Mesendoderm (in vitro differentiated cells): ENCODE measurements around the gene ADGRA1.
"Not testable (repeated sequence)": the region's sequence is repeated elsewhere in the genome, so short reads cannot be mapped to it uniquely, and the experiment has no call there.

ENCODE experiments used
- DNase-seq: peaks from one replicate; pipeline ENCODE4 v3.0.0; 2013
- H2AK5ac ChIP-seq: 2 replicates; pipeline ENCODE4 v1.6.1; 2013; ENCODE audit warnings: low read length, inconsistent platforms
- H2BK120ac ChIP-seq: 2 replicates; pipeline ENCODE4 v1.6.1; 2013; ENCODE audit warnings: low read depth, mild to moderate bottlenecking, low read length, moderate library complexity, mixed read lengths
- H2BK15ac ChIP-seq: replicated peaks from 2 replicates; pipeline ENCODE4 v1.6.1; 2013; ENCODE audit warnings: low read depth, mild to moderate bottlenecking, moderate library complexity
- H2BK5ac ChIP-seq: 2 replicates; pipeline ENCODE4 v1.6.1; 2013; ENCODE audit warnings: low read length, inconsistent platforms
- H3K18ac ChIP-seq: 2 replicates; pipeline ENCODE4 v1.6.1; 2013; ENCODE audit warnings: mild to moderate bottlenecking, low read length, mixed read lengths
- H3K23ac ChIP-seq: one replicate; pipeline ENCODE4 v1.6.1; 2013; ENCODE audit warnings: low read length
- H3K27ac ChIP-seq: 2 replicates; pipeline ENCODE4 v1.5.1; 2013; ENCODE audit warnings: low read depth, mild to moderate bottlenecking, inconsistent platforms, low read length, moderate library complexity
- H3K27me3 ChIP-seq: 2 replicates; pipeline ENCODE4 v1.6.1; 2013; ENCODE audit warnings: low read length, control low read depth, mild to moderate bottlenecking, inconsistent platforms; ENCODE audit not compliant: insufficient read depth, poor library complexity
- H3K36me3 ChIP-seq: 2 replicates; pipeline ENCODE4 v1.6.1; 2013; ENCODE audit warnings: low read length, inconsistent platforms; ENCODE audit not compliant: control insufficient read depth, insufficient read depth
- H3K4ac ChIP-seq: one replicate; pipeline ENCODE4 v1.6.1; 2013; ENCODE audit warnings: low read depth, mild to moderate bottlenecking, low read length, moderate library complexity
- H3K4me1 ChIP-seq: 2 replicates; pipeline ENCODE4 v1.6.1; 2013; ENCODE audit warnings: low read depth, low read length, inconsistent platforms; ENCODE audit not compliant: control insufficient read depth
- H3K4me2 ChIP-seq: 2 replicates; pipeline ENCODE4 v1.6.1; 2013; ENCODE audit warnings: low read length
- H3K4me3 ChIP-seq: 2 replicates; pipeline ENCODE4 v1.5.1; 2013; ENCODE audit warnings: mild to moderate bottlenecking, low read length
- H3K56ac ChIP-seq: one replicate; pipeline ENCODE4 v1.6.1; 2013; ENCODE audit warnings: low read length
- H3K79me1 ChIP-seq: 2 replicates; pipeline ENCODE4 v1.6.1; 2013; ENCODE audit warnings: low read length, inconsistent platforms
- H3K79me2 ChIP-seq: 2 replicates; pipeline ENCODE4 v1.6.1; 2013; ENCODE audit warnings: mild to moderate bottlenecking, low read length; ENCODE audit not compliant: control insufficient read depth, insufficient read depth
- H3K9ac ChIP-seq: 2 replicates; pipeline ENCODE4 v1.6.1; 2013; ENCODE audit warnings: low read length, inconsistent platforms
- H4K5ac ChIP-seq: one replicate; pipeline ENCODE4 v1.6.1; 2013; ENCODE audit warnings: low read length
- H4K8ac ChIP-seq: one replicate; pipeline ENCODE4 v1.6.1; 2013; ENCODE audit warnings: low read depth, mild to moderate bottlenecking, control low read depth, low read length, moderate library complexity
- WGBS: extraction: QIAGEN DNeasy Blood & Tissue Kit; methylation state at CpG from one replicate; pipeline ENCODE4 v1.1.7; 2013; ENCODE audit warnings: low lambda C conversion rate, missing lambda C conversion rate; ENCODE audit not compliant: insufficient coverage; ENCODE audit errors: extremely low coverage; 5-methylcytosine and 5-hydroxymethylcytosine counted together

Gene ADGRA1

DNA sequence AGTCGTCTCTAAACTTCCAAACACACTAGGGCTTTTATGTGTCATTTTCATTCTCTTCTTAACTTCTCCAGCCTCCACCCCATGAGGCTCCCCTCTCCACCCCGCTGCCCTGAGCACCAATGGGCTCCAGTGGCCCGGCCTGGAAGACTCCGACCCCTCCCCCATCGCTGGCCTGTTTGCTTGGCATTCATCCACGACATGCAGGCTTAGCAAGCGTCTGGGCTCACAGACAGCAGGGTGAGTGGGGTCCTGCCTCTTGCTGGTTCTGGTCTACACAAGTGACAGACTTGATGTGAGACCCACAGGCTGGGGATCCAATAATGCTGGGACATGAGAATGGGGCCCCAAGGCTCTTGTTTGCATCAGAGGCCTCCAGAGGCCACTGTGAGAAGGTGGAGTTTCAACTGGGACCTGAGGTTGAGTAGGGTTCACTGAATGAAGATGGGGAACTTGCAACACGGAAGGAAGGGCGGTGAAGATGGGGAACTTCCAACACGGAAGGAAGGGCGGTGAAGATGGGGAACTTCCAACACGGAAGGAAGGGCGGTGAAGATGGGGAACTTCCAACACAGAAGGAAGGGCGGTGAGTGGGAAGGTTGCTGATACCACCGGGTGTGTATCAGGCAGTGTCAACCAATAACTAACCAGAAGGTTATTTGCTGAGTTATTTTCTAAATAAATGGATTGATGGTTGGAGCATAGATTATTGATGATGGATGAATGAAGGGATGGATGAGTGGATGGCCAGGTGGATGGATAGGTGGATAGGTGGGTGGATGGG is 86.3 kb downstream of the ADGRA1 start:
- no peak overlapping the region for H4K8ac ChIP-seq
- no peak overlapping the region for H2AK5ac ChIP-seq
- no peak overlapping the region for H3K4ac ChIP-seq
- no peak overlapping the region for H3K4me2 ChIP-seq
- WGBS = no CpG with 5 or more reads among the region's 15 CpGs
- H3K23ac ChIP-seq = no peak overlapping the region
- no peak overlapping the region for H3K27ac ChIP-seq
- no peak overlapping the region for H3K4me3 ChIP-seq
- H2BK5ac ChIP-seq = no peak overlapping the region
- DNase-seq = no peak
- no peak overlapping the region for H2BK15ac ChIP-seq
- H3K27me3 ChIP-seq = no peaks in the 10 kb centered on the region
- no peak overlapping the region for H2BK120ac ChIP-seq
- H3K56ac ChIP-seq = no peak overlapping the region
- H4K5ac ChIP-seq = no peak overlapping the region
- no peaks in the 10 kb centered on the region for H3K36me3 ChIP-seq
- H3K18ac ChIP-seq = no peak overlapping the region
- H3K79me1 ChIP-seq = no peaks in the 10 kb centered on the region
- H3K9ac ChIP-seq = no peak overlapping the region
- H3K79me2 ChIP-seq = no peaks in the 10 kb centered on the region
- H3K4me1 ChIP-seq = no peaks in the 10 kb centered on the region

DNA sequence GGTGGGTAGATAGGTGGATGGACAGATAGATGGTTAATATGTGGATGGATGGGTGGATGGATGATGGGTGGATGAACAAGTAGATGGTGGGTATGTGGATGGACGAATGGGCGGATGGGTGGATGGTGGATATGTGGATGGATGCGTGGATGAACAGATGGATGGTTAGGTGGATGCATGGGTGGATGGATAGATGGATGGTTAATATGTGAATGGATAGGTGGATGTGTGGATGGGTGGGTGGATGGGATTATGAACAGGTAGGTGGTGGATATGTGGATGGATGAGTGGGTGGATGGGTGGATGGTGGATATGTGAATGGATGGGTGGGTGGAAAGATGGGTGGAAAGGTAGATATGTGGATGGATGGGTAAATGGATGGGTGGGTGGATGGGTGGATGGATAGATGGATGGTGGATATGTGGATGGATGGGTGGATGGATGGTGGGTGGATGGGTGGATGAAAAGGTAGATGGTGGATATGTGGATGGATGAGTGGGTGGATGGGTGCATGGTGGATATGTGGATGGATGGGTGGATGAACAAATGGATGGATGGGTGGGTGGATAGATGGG is 87.1 kb downstream of the ADGRA1 start:
- Histone ChIP-seq H3K9ac (no peak overlapping the region), H3K27me3 (no peaks in the 10 kb centered on the region), H2AK5ac (no peak overlapping the region), H3K56ac (no peak overlapping the region), H3K4me1 (no peaks in the 10 kb centered on the region), H3K4ac (no peak overlapping the region), H3K27ac (no peak overlapping the region), H2BK15ac (no peak overlapping the region), H3K4me2 (no peak overlapping the region), H4K5ac (no peak overlapping the region), H3K23ac (no peak overlapping the region), H3K18ac (no peak overlapping the region), H3K36me3 (no peaks in the 10 kb centered on the region), H4K8ac (no peak overlapping the region), H2BK120ac (no peak overlapping the region), H3K79me1 (no peaks in the 10 kb centered on the region), H2BK5ac (no peak overlapping the region), H3K79me2 (no peaks in the 10 kb centered on the region), H3K4me3 (no peak overlapping the region)
- no peak for DNase-seq
- 100% methylated on average over 2 of the region's 3 CpGs for WGBS

DNA sequence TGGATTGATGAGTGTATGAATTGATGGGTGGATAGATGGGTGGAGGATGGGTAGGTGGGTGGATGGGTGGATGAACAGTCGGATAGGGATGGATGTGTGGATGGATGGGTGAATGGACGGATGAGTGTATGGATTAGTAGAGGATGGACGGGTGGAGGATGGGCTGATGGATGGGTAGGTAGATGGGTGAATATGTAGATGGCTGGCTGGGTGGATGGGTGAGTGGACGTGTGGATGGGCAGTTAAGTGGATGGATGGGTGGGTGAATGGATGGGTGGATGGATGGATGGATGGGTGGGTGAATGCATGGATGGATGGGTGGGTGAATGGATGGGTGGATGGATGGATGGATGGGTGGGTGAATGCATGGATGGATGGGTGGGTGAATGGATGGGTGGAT is 87.9 kb downstream of the ADGRA1 start:
- not testable (repeated sequence) for H2BK5ac ChIP-seq, H3K4me1 ChIP-seq, H3K18ac ChIP-seq, H2BK120ac ChIP-seq, H4K5ac ChIP-seq, H3K23ac ChIP-seq, H3K27ac ChIP-seq, H3K4me3 ChIP-seq, H3K56ac ChIP-seq, H4K8ac ChIP-seq, H3K79me2 ChIP-seq, H2BK15ac ChIP-seq, H3K4me2 ChIP-seq, H3K79me1 ChIP-seq, H3K36me3 ChIP-seq, H3K4ac ChIP-seq, H3K27me3 ChIP-seq, H3K9ac ChIP-seq, H2AK5ac ChIP-seq, DNase-seq
- 100% methylated on average over 2 of the region's 4 CpGs for WGBS

DNA sequence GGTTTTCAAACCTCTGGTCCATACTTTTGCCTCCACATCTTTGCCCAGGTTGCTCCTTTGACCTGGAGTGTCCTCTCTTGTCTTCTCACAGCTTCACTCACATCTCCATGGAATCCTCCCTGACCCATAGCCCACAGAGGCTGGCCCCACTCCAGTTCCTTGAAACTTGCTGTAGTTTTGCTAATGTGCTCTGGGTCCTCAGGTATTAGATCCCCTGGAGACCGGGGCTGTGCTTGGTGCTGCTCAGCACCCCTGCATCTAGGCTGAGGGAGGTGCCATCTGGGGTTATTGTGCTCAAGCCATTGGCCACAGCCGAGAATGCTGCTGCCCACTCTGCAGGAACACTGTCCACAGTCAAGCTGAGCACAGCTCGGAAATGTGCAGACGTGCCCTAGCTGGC is 88.8 kb downstream of the ADGRA1 start:
- Histone ChIP-seq H2BK15ac (no peak overlapping the region), H3K4me2 (no peak overlapping the region), H3K23ac (no peak overlapping the region), H3K79me1 (no peaks in the 10 kb centered on the region), H3K56ac (no peak overlapping the region), H3K9ac (no peak overlapping the region), H3K4ac (no peak overlapping the region), H2BK5ac (no peak overlapping the region), H2BK120ac (no peak overlapping the region), H3K4me3 (no peak overlapping the region), H3K36me3 (no peaks in the 10 kb centered on the region), H3K79me2 (no peaks in the 10 kb centered on the region), H3K4me1 (no peaks in the 10 kb centered on the region), H3K18ac (no peak overlapping the region), H4K5ac (no peak overlapping the region), H2AK5ac (no peak overlapping the region), H3K27ac (no peak overlapping the region), H3K27me3 (no peaks in the 10 kb centered on the region), H4K8ac (no peak overlapping the region)
- DNase-seq = no peak
- no CpG with 5 or more reads among the region's 4 CpGs for WGBS

DNA sequence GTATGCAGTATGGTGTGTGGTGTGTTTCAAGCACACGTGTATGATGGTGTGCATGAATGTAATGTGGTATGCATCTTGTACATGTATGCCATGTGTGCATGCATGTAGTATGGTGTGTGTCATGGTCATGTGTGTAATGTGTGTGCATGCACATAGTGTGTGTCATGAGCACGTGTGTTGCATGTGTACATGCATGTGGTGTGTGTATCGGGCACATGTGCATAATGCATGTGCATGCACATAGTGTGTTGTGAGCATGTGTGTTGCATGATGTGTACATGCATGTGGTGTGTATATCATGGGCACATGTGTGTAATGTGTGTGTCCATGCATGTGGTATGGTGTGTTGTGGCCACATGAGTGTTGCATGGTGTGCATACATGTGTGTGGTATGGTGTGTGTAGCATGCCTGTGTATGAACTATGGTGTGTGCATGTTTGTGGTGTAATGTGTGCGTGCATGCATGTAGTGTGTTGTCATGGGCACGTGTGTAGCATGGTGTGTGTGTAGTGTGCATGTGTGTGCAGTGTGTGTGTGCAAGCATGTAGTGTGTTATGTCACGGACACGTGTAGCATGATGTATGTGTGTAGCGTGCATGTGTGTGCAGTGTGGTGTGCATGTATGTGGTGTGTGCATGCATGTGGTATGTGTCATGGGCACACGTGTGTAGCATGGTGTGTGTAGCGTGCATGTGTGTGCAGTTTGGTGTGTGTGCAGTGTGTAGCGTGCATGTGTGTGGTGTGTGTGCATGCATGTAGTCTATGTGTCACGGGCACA is 89.8 kb downstream of the ADGRA1 start:
- DNase-seq = no peak
- no peaks in the 10 kb centered on the region for H3K36me3 ChIP-seq
- no peaks in the 10 kb centered on the region for H3K27me3 ChIP-seq
- H3K9ac ChIP-seq = no peak overlapping the region
- no peak overlapping the region for H3K56ac ChIP-seq
- H3K79me2 ChIP-seq = no peaks in the 10 kb centered on the region
- no peak overlapping the region for H3K4me2 ChIP-seq
- H3K4me1 ChIP-seq = no peaks in the 10 kb centered on the region
- no peak overlapping the region for H4K5ac ChIP-seq
- H4K8ac ChIP-seq = no peak overlapping the region
- H3K27ac ChIP-seq = no peak overlapping the region
- H2BK15ac ChIP-seq = no peak overlapping the region
- no peak overlapping the region for H3K4ac ChIP-seq
- H3K4me3 ChIP-seq = no peak overlapping the region
- no CpG with 5 or more reads among the region's 12 CpGs for WGBS
- H2BK120ac ChIP-seq = no peak overlapping the region
- no peak overlapping the region for H2AK5ac ChIP-seq
- no peak overlapping the region for H3K18ac ChIP-seq
- H3K79me1 ChIP-seq = no peaks in the 10 kb centered on the region
- H2BK5ac ChIP-seq = no peak overlapping the region
- H3K23ac ChIP-seq = no peak overlapping the region
